ENCODE data around the gene GPX7.

The GPX7 gene

GRCh38 chr1:52579415-52579814, 22.8 kb upstream of the GPX7 start:
- TF ChIP-seq, protein P1, sequence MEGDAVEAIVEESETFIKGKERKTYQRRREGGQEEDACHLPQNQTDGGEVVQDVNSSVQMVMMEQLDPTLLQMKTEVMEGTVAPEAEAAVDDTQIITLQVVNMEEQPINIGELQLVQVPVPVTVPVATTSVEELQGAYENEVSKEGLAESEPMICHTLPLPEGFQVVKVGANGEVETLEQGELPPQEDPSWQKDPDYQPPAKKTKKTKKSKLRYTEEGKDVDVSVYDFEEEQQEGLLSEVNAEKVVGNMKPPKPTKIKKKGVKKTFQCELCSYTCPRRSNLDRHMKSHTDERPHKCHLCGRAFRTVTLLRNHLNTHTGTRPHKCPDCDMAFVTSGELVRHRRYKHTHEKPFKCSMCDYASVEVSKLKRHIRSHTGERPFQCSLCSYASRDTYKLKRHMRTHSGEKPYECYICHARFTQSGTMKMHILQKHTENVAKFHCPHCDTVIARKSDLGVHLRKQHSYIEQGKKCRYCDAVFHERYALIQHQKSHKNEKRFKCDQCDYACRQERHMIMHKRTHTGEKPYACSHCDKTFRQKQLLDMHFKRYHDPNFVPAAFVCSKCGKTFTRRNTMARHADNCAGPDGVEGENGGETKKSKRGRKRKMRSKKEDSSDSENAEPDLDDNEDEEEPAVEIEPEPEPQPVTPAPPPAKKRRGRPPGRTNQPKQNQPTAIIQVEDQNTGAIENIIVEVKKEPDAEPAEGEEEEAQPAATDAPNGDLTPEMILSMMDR (IDR thresholded peaks at IDR 0.05; ENCODE audit: low read depth, low read length, missing control alignments) = no peak
- in situ Hi-C loops (cut with HindIII; ENCODE audit: low pct_ligation_motif_present, low sequenced_read_pairs) = no loop called here
- no peak overlapping the region for H3K27ac ChIP-seq
- DNase-seq = no peak
- no peaks in the 10 kb centered on the region for H3K36me3 ChIP-seq (replicated peaks)
- no peaks in the 10 kb centered on the region for H3K27me3 ChIP-seq (replicated peaks)
- H3K4me3 ChIP-seq (ENCODE audit: low read depth, low read length) = no peak overlapping the region

DNA sequence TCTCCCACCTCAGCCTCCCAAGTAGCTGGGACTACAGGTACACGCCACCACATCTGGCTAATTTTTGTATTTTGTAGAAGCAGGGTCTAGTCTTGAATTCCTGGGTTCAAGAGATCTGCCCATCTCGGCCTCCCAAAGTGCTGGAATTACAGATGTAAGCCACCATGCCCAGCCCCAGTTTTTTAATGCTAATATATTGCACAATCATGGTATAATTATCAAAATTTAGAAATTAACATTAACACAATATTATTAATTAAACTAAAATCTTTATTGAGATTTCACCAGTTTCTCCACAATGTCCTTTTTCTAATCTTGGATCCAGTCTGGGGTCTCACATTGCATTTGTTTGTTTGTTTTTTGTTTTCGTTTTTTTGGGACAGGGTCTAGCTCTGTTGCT, 21.9 kb upstream of the GPX7 start:
- no peak for DNase-seq
- no peak overlapping the region for H3K4me3 ChIP-seq (ENCODE audit: low read depth, low read length)
- in situ Hi-C loops (cut with HindIII; ENCODE audit: low pct_ligation_motif_present, low sequenced_read_pairs) = no loop called here
- H3K27me3 ChIP-seq (replicated peaks) = no peaks in the 10 kb centered on the region
- no peak overlapping the region for H3K27ac ChIP-seq
- TF ChIP-seq, protein P1 (IDR thresholded peaks at IDR 0.05; ENCODE audit: low read depth, low read length, missing control alignments) = no peak
- H3K36me3 ChIP-seq (replicated peaks) = no peaks in the 10 kb centered on the region

- Histone ChIP-seq H3K27ac (no peak overlapping the region), H3K27me3 (replicated peaks) (no peaks in the 10 kb centered on the region), H3K4me3 (ENCODE audit: low read depth, low read length) (no peak overlapping the region), H3K36me3 (replicated peaks) (no peaks in the 10 kb centered on the region)
- no peak for DNase-seq
- TF ChIP-seq, protein P1 (IDR thresholded peaks at IDR 0.05; ENCODE audit: low read depth, low read length, missing control alignments) = no peak
- in situ Hi-C loops (cut with HindIII; ENCODE audit: low pct_ligation_motif_present, low sequenced_read_pairs) = no loop called here
These were observed 20.0 kb upstream of the GPX7 start for GRCh38 chr1:52582116-52582696.

GRCh38 chr1:52585474-52585873, 16.7 kb upstream of the GPX7 start:
- in situ Hi-C loops (cut with HindIII; ENCODE audit: low pct_ligation_motif_present, low sequenced_read_pairs) = no loop called here

GRCh38 chr1:52588027-52588426, 14.1 kb upstream of the GPX7 start:
- Histone ChIP-seq H3K36me3 (replicated peaks) (no peaks in the 10 kb centered on the region), H3K27ac (no peak overlapping the region), H3K27me3 (replicated peaks) (no peaks in the 10 kb centered on the region), H3K4me3 (ENCODE audit: low read depth, low read length) (no peak overlapping the region)
- in situ Hi-C loops (cut with HindIII; ENCODE audit: low pct_ligation_motif_present, low sequenced_read_pairs) = no loop called here
- TF ChIP-seq, protein P1 (IDR thresholded peaks at IDR 0.05; ENCODE audit: low read depth, low read length, missing control alignments) = no peak
- DNase-seq = no peak

More at GRCh38 chr1:52585474-52585873, 16.7 kb upstream of the GPX7 start:
- no peaks in the 10 kb centered on the region for H3K27me3 ChIP-seq (replicated peaks)
- TF ChIP-seq, protein P1 (IDR thresholded peaks at IDR 0.05; ENCODE audit: low read depth, low read length, missing control alignments) = no peak
- DNase-seq = no peak
- no peak overlapping the region for H3K27ac ChIP-seq
- H3K4me3 ChIP-seq (ENCODE audit: low read depth, low read length) = no peak overlapping the region
- no peaks in the 10 kb centered on the region for H3K36me3 ChIP-seq (replicated peaks)

DNA sequence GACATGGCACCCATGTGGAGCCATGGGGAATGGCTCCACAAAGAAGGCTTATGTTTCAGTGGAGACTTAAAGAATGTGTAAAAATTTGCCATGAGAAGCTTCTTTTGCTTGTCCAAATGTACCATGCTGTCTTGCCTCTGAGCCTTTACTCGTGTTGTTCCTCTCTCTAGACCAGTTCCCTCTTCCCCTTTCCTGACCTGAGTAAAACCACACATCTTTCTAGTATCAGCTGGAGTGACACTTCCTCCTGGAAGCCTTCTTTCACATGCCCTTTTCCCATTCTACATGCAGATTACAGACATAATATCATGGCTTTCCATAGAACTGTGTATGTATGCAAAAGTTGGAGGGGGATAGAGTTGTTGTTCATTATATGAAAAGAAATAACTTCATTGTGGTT, 13.6 kb upstream of the GPX7 start:
- TF ChIP-seq, protein P1 (IDR thresholded peaks at IDR 0.05; ENCODE audit: low read depth, low read length, missing control alignments) = no peak
- Histone ChIP-seq H3K36me3 (replicated peaks) (no peaks in the 10 kb centered on the region), H3K4me3 (ENCODE audit: low read depth, low read length) (no peak overlapping the region), H3K27me3 (replicated peaks) (no peaks in the 10 kb centered on the region), H3K27ac (no peak overlapping the region)
- in situ Hi-C loops (cut with HindIII; ENCODE audit: low pct_ligation_motif_present, low sequenced_read_pairs) = no loop called here
- no peak for DNase-seq
